Measurements from ENCODE around the gene PSMC3IP.

- TF ChIP-seq REST (IDR thresholded peaks at IDR 0.05; ENCODE audit: insufficient read depth in 1 of 2, low read depth in 2 of 2, low read length in 1 of 2) (no peak), POLR2AphosphoS5 (IDR thresholded peaks at IDR 0.05; ENCODE audit: low read depth, low read length) (no peak), CTCF (IDR thresholded peaks at IDR 0.05) (no peak), SIN3A (IDR thresholded peaks at IDR 0.05; ENCODE audit: borderline replicate concordance, insufficient read depth, low read depth, low read length) (no peak)
These were observed 7.4 kb upstream of the PSMC3IP start for GRCh38 chr17:42584880-42585279.
